HG03139 (cell line): ENCODE measurements around the gene MAP3K5.
A peak's percentile ranks its signal among the peaks of the same experiment; 100 is the strongest.

Experiments
- ATAC-seq: cut with Tn5 transposase; IDR thresholded peaks from one replicate; pipeline ENCODE4 v1.9.1; 2021; ENCODE audit not compliant: unreplicated experiment

The MAP3K5 gene

GRCh38 chr6:136751991-136752390 is 40.3 kb downstream of the MAP3K5 start:
- ATAC-seq, result no peak

DNA sequence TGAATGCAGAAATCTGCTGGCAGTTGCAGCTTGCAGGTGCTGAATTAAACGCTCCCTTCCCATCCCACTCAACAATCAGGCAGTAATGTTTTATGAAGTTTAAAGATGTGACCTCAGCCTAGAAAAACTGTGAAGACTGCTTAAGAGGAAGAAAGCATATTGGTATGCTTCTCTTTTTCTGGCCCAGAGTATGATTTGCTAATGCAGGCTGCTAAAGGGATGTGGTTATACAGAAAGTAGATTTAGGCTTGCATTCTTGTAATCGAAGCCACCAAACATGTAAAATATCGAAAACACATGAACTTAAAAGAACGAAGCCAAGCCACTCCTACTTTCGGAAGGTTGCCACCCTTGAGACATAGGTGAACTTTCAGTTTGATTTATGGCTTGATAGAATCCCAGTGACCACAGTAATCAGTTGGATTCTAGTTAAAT is 40.7 kb downstream of the MAP3K5 start:
- peak; percentile 85 for ATAC-seq

- no peak for ATAC-seq
Measured at GRCh38 chr6:136750696-136751521, 41.4 kb downstream of the MAP3K5 start.

DNA sequence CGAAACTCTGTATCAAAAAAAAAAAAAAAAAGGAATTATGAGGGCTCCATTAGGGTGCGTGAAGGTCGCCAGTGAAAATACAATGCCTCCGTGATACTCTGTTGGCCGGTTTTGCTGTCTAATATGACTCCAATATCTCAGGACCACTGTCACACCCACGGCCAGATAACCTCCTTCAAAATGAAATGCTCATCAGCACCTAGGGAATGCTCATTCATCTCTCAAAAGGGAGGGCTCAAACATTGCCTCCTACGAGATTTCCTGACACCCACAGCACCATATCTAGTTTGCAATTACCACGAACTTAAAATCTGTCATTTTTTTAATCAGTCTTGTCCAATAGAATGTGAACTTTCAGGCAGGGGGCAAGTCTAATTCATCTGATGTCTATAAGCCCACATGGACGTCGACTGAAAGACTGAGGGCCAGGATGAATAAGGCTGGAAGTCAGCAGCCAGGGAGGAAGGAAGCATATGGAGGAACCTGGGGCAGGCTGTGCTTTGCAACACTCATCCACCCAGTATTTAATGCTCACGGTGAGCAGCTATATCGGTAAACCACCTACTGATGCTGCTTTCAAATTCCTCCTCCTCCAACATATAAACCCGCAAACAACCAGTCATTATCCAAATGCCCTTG is 42.8 kb downstream of the MAP3K5 start:
- ATAC-seq, result no peak

GRCh38 chr6:136747507-136747906 is 44.8 kb downstream of the MAP3K5 start:
- ATAC-seq, result no peak

DNA sequence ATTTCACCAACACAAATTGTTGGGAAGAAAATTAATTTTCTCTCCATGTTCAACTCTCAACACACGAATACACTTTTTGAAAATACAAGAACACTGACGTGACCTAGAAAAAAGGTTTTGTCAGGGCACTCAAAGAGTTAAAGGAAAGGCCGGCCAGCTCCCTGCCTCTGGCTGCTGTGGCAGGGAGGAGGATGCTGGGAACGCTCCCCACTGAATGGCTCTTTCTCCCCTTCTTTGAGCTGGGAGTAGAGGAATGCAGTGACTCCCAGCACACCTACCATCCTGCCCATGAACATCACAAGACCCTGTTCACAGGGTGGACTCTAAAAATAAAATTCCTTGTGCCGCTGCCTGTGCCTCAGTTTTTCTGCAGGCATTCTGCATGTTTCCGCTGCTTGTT is 47.0 kb downstream of the MAP3K5 start:
- ATAC-seq, result no peak

- no peak for ATAC-seq
Measured at GRCh38 chr6:136744889-136745288, 47.4 kb downstream of the MAP3K5 start.

- ATAC-seq, result no peak
Measured at GRCh38 chr6:136742125-136742524, 50.2 kb downstream of the MAP3K5 start.

DNA sequence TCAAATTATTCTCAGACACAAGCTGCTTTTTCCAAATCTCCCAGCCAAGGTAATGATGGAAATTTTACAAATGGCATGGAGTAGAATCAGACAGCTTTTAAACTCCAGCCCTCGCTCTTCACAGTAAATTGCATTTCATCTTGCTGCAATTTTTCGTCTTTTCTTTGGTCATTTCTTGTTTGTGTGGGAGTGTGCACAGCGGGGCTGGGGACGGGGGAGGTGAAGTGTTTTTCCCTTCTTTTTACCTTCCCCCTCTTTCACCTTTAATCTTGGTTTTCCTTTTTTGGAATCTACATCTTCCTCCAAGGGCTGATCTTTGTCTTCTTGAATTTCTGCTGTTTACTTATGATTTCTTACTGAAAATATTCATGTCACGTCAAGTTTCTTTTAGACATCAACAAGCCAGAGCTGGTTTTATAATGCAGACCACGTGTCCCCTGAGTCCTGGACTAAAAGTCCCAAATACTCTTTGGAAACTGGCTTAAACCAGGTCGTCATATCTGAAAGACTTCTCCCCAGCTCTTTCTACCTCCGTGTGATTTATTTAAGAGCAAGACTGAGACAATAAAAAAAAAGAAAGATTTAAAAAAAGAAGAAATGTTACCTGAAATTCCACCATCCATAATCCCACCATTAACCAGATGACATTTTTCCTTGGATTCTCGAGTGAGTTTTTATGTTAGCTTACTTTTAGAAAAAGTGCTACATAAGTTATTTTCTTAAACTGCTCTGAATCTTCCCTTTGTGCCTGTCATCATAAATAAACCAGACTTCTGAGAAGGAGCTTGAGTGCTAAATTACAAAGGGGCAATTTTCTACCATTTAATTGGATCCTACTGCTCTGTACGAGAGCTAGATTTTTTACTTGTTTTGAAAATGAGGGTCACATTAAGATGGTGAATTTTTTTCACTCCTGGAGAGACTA is 52.0 kb downstream of the MAP3K5 start:
- no peak for ATAC-seq

DNA sequence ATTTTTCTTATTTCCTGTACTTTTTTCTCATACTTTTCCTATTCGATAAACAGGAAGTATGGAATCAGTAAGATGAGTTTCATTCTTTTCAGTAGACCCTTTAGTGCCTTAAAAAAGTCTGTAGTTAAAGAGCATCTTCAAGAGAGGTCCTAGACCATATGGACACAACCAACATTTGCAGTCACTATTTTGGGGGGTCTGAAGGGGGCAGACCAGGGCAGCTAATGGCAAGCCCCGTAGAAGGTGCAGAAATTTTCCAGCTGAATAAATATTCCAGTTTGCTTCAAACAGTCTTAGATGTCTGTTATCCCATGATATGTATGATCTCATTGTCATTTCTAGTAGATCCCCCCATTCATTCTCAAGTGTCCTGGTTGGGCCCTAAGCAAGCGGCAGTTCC is 52.8 kb downstream of the MAP3K5 start:
- ATAC-seq, result no peak

DNA sequence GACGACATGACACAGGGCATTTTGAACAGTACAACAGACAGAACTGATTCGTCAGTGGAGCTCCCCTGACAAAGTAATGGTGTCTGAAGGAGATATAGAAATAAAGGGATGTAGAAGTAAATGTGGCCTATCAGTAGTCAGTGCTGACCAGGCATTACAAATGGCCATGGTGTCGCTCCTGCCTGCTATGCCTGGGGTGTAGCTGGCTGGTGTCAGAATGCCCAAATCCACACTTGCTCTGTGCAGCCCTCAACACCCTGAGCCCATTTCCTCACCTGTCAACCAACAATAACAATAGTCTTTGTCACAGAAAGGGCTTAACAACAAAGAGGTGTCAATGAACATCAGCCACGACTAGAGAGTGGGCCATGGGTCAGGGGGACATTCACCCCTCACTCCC is 53.2 kb downstream of the MAP3K5 start:
- ATAC-seq, result no peak

DNA sequence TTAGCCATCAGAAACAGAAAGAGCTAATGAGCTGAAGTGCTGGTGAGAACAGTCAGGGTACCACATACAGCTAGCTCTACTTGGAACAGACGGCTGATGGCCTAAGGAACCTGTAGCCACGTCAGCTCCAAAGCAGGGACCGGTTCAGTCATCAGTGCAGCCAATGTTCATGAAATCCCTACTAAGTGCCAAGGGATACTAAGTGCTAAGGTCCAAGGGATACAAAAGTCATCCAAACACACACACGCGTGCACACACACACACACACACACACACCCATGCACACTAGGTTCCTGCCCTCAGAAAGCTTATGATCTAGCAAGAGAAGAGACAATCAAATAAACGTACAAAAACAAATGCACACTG is 53.6 kb downstream of the MAP3K5 start:
- no peak for ATAC-seq

DNA sequence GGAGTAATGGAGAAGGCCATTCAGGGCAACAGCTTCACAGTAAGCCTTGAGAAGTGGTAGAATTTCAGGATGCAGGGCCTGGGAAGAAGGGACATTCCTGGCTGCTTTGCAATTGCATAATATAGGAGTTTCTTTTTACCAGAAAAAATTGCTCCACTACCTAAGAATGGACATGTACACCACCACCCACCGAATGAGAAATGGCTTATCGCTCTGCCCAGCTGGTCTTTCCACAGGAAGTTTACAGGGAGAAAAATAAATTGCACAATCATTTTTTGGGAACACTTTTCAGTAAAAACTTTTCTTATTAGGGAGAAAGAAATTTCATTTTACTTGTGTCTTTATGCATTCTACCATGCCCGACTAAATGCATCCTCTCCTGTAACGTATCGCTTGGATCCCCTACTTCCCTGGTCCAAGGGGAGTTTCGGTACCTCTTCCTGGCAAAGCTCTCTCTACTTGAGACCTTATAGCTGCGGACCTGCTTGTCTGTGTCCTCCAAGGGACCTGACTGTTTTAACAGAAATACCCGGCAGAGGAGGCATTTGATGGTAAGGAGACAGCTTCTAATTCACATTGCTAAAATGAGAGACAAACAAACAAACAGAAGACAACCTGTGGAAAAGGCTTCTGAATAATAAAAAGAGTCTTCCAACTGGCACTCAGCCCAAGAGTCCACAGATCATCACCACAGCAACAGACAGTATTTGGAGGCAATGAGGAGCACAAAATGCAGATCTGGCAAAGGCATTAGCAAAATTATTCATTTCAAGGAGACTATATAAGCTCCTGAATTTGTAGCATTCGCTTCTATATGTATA is 54.2 kb downstream of the MAP3K5 start:
- no peak for ATAC-seq

DNA sequence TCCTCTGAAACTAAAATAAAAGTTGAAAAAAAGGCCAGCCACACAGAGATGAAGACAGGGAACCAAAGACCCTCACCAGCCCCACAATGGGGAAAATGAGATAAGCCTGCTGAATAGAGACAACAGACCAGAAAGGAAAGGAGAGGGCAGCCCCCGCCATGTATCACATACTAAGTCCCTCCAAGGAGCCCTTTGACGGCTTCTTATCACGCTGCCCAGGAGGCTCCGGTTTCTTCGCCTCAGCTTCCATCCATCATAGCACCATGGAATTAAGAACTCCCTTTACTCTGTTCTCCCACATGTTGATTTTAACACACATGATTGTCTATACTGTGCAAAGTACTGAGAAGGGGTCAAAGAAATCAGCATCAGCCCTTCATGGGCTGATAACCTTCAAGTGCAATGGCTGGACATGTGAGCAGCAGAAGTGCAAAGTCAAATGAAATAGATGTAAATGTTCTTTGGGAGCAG is 54.9 kb downstream of the MAP3K5 start:
- ATAC-seq, result no peak

GRCh38 chr6:136736281-136736960 is 55.9 kb downstream of the MAP3K5 start:
- ATAC-seq, result no peak

GRCh38 chr6:136734977-136735376 is 57.3 kb downstream of the MAP3K5 start:
- ATAC-seq, result no peak

DNA sequence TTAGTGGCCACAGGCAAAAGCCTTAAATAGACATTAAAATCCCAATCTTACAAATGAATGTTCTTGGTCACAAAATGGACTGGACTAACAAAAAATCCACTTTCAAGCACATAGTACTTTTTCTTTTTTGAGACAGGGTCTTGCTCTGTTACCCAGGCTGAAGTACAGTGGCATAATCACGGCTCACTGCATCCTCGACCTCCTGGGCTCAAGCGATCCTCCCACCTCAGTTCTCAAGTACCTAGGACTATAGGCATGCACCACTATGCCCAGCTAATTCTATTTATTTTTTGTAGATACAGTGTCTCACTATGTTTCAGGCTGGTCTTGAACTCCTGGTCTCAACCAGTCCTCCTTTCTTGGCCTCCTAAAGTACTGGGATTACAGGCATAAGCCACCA is 59.4 kb downstream of the MAP3K5 start:
- no peak for ATAC-seq

GRCh38 chr6:136729832-136730231 is 62.4 kb downstream of the MAP3K5 start:
- no peak for ATAC-seq

DNA sequence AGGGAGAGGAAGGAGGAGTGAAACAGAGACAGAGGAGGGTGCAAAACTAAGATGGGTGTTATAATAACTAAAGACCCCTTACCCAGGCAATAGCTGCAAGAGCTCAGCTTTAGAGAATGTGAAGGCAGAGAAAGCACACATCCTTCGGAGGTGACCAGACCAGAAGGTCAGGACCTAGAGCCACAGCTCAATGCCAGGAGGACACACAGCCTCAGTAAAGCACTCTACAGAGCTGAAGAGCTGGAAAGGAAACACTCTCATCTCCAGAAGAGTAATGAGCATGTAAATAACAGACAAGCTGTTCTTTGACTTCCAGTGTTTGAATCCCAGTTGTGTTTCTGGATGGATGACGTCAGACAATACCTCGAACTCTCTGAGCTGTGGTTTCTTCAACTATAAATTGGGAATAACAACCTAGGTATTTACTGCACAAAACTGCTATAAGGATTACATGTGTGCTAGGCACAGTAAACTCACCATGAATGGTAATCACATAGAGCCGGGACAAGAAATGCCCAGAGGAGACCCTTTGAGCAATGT is 63.2 kb downstream of the MAP3K5 start:
- no peak for ATAC-seq
